Uterus (tissue), 4 donors: ENCODE data around the gene SLC41A1. TPM values are rescaled to one million over a fixed set of nuclear protein-coding genes. Genes with fewer than 3 reads are reported as not detected.

ENCODE experiments used
- DNase-seq, 2 donors: peaks; one replicate each; pipeline ENCODE4 v3.0.0-alpha.2; 2019 to 2020
- H3K27ac ChIP-seq, 2 donors: fragments of 200-600 bp; sonication (generic); 1 replicate in 1 of 2; 2 replicates in 1 of 2; pipeline ENCODE4 v1.5.1; 2016 to 2018
- H3K27me3 ChIP-seq, 2 donors: fragments of 200-600 bp; sonication (generic); one replicate each; pipeline ENCODE4 v1.5.1; 2018 to 2019; ENCODE audit warnings: control low read depth in 1 of 2
- H3K36me3 ChIP-seq, 2 donors: fragments of 200-600 bp; sonication (generic); one replicate each; pipeline ENCODE4 v1.5.1; 2019; ENCODE audit warnings: control low read depth in 1 of 2
- H3K4me1 ChIP-seq, 2 donors: fragments of 200-600 bp; sonication (generic); one replicate each; pipeline ENCODE4 v1.5.1; 2018 to 2019; ENCODE audit warnings: control low read depth in 1 of 2
- H3K4me3 ChIP-seq, 2 donors: fragments of 200-600 bp; sonication (generic); 1 replicate in 1 of 2; 2 replicates in 1 of 2; pipeline ENCODE4 v1.5.1; 2018 to 2019; ENCODE audit warnings: mild to moderate bottlenecking in 1 of 2
- H3K9me3 ChIP-seq, 2 donors: fragments of 200-600 bp; sonication (generic); one replicate each; pipeline ENCODE4 v1.5.1; 2019; ENCODE audit warnings: control low read depth in 1 of 2
- CTCF ChIP-seq, 4 experiments: fragments of 200-600 bp in 2 of 4; fragments of 450-650 bp in 2 of 4; sonication (generic) in 2 of 4; IDR thresholded peaks; one replicate each; pipeline ENCODE4 v1.5.1; 2016 to 2019; ENCODE audit warnings: antibody characterized with exemption in 4 of 4, mild to moderate bottlenecking in 2 of 4, moderate library complexity in 1 of 4
- POLR2A ChIP-seq, 2 donors: fragments of 450-650 bp; IDR thresholded peaks; one replicate each; pipeline ENCODE4 v1.6.1; 2016; ENCODE audit warnings: antibody characterized with exemption in 2 of 2, mild to moderate bottlenecking in 1 of 2, moderate library complexity in 1 of 2
- intact Hi-C: fragments of 100-400 bp; cut with DNase I; formaldehyde crosslinking; loops from one replicate; pipeline ENCODE4 v1.15.1; 2023; ENCODE audit warnings: low total_unique reads
- total RNA-seq, 4 donors: library from RNA; depleted of rRNA in 3 of 4; stranded (reverse); fragments of >200 nt in 3 of 4; gene quantifications; one replicate each; pipeline versions ENCODE4 v1.1.0 to v1.2.4, GENCODE V29; 2014 to 2023
- donor health status: DM: yes; HTN: yes; CAD: no.

Gene SLC41A1
- total RNA-seq, 4 donors from 2014 or later: 1.0 to 35.4 (median 23.5) TPM

GRCh38 chr1:205797168-205797567, 15.8 kb downstream of the SLC41A1 start:
- no peaks in the 10 kb centered on the region for H3K4me1 ChIP-seq
- intact Hi-C loops: loop anchor here (10.0 kb wide), 1 partner anchor 308 kb away; no protein-coding TSS in a partner anchor
- H3K27ac ChIP-seq: no peak overlapping the region
- TF ChIP-seq CTCF (IDR thresholded peaks at IDR 0.05) (no peak), POLR2A (IDR thresholded peaks at IDR 0.05) (no peak)
- no peaks in the 10 kb centered on the region for H3K9me3 ChIP-seq
- no peaks in the 10 kb centered on the region for H3K27me3 ChIP-seq
- DNase-seq: no peak
- H3K36me3 ChIP-seq: no peaks in the 10 kb centered on the region
- H3K4me3 ChIP-seq: no peak overlapping the region

- TF ChIP-seq POLR2A (IDR thresholded peaks at IDR 0.05) (no peak), CTCF (IDR thresholded peaks at IDR 0.05) (no peak)
- no peak for DNase-seq
- H3K27me3 ChIP-seq: no peaks in the 10 kb centered on the region
- H3K4me3 ChIP-seq: no peak overlapping the region
- intact Hi-C loops: loop anchor here (5.0 to 10.0 kb wide), 2 partner anchors 183 to 311 kb away; no protein-coding TSS in a partner anchor
- H3K9me3 ChIP-seq: no peaks in the 10 kb centered on the region
- H3K27ac ChIP-seq: no peak overlapping the region
- H3K4me1 ChIP-seq: no peaks in the 10 kb centered on the region
- no peaks in the 10 kb centered on the region for H3K36me3 ChIP-seq
These were observed 18.8 kb downstream of the SLC41A1 start for GRCh38 chr1:205794011-205794730.

GRCh38 chr1:205792961-205793673, 19.9 kb downstream of the SLC41A1 start:
- no peaks in the 10 kb centered on the region for H3K36me3 ChIP-seq
- DNase-seq: no peak
- intact Hi-C loops: loop anchor here (5.0 to 10.0 kb wide), 2 partner anchors 184 to 312 kb away; no protein-coding TSS in a partner anchor
- no peak overlapping the region for H3K4me3 ChIP-seq
- no peaks in the 10 kb centered on the region for H3K4me1 ChIP-seq
- TF ChIP-seq POLR2A (IDR thresholded peaks at IDR 0.05): no peak
- TF ChIP-seq CTCF (IDR thresholded peaks at IDR 0.05): no peak
- H3K27ac ChIP-seq: no peak overlapping the region
- H3K27me3 ChIP-seq: no peaks in the 10 kb centered on the region
- no peaks in the 10 kb centered on the region for H3K9me3 ChIP-seq

GRCh38 chr1:205792481-205792881, 20.5 kb downstream of the SLC41A1 start:
- no peak overlapping the region for H3K27ac ChIP-seq
- DNase-seq: no peak
- intact Hi-C loops: loop anchor here (5.0 to 10.0 kb wide), 2 partner anchors 185 to 312 kb away; no protein-coding TSS in a partner anchor
- no peaks in the 10 kb centered on the region for H3K9me3 ChIP-seq
- H3K36me3 ChIP-seq: no peaks in the 10 kb centered on the region
- no peak overlapping the region for H3K4me3 ChIP-seq
- no peak for TF ChIP-seq POLR2A (IDR thresholded peaks at IDR 0.05)
- no peak for TF ChIP-seq CTCF (IDR thresholded peaks at IDR 0.05)
- H3K4me1 ChIP-seq: no peaks in the 10 kb centered on the region
- H3K27me3 ChIP-seq: no peaks in the 10 kb centered on the region
